H1 (cell line): ENCODE results near the gene MAN1A2. TPM values are rescaled to one million over a fixed set of nuclear protein-coding genes. Genes with fewer than 3 reads are reported as not detected.

ENCODE experiments used
- CTCF ChIA-PET: fragments of 300-600 bp; sonication (Branson Sonifier 250); formaldehyde crosslinking; loops from one replicate; lab custom pipeline; 2021; ENCODE audit not compliant: partially characterized antibody; lab: Charles Lee
- POLR2A ChIA-PET: fragments of 300-600 bp; sonication (Branson Sonifier 250); formaldehyde crosslinking; loops from one replicate; lab custom pipeline; 2021; ENCODE audit warnings: inconsistent platforms; ENCODE audit not compliant: partially characterized antibody; lab: Charles Lee
- DNase-seq, 2 experiments: peaks; one replicate each; pipeline versions ENCODE4 v3.0.0 to v3.0.0-alpha.2; 2010 to 2022; ENCODE audit warnings: low spot score in 2 of 2, low read depth in 1 of 2, mixed read lengths in 1 of 2
- FAIRE-seq: peaks from 2 replicates; lab custom pipeline; 2011; peaks lifted over from hg19 to GRCh38; lab: Jason Lieb, UNC
- H2AFZ ChIP-seq: 2 replicates; pipeline ENCODE4 v1.8.1; 2012; ENCODE audit warnings: low read length, inconsistent platforms
- H2AK5ac ChIP-seq: 2 replicates; pipeline ENCODE4 v1.6.1; 2013; ENCODE audit warnings: low read depth, low read length
- H2BK120ac ChIP-seq: replicated peaks from 2 replicates; pipeline ENCODE3; 2013; ENCODE audit warnings: low read depth, low read length, inconsistent platforms
- H2BK12ac ChIP-seq: 2 replicates; pipeline ENCODE4 v1.6.1; 2013; ENCODE audit warnings: low read depth, low read length
- H2BK15ac ChIP-seq: 2 replicates; pipeline ENCODE4 v1.6.1; 2013; ENCODE audit warnings: low read length
- H2BK20ac ChIP-seq: 2 replicates; pipeline ENCODE4 v1.6.1; 2013; ENCODE audit warnings: low read length
- H2BK5ac ChIP-seq: 2 replicates; pipeline ENCODE4 v1.6.1; 2013; ENCODE audit warnings: low read depth, low read length
- H3K14ac ChIP-seq: 2 replicates; pipeline ENCODE4 v1.6.1; 2013; ENCODE audit warnings: inconsistent platforms; ENCODE audit not compliant: insufficient read length
- H3K18ac ChIP-seq: 2 replicates; pipeline ENCODE4 v1.6.1; 2013; ENCODE audit warnings: low read length; ENCODE audit errors: extremely low read depth
- H3K23ac ChIP-seq: 2 replicates; pipeline ENCODE4 v1.6.1; 2013; ENCODE audit warnings: inconsistent platforms; ENCODE audit not compliant: insufficient read length
- H3K23me2 ChIP-seq: 2 replicates; pipeline ENCODE4 v1.6.1; 2013; ENCODE audit warnings: low read depth, low read length
- H3K27ac ChIP-seq: 2 replicates; pipeline ENCODE4 v1.6.1; 2011; ENCODE audit warnings: low read depth, low read length, inconsistent platforms
- H3K27me3 ChIP-seq, 4 experiments: replicated peaks in 1 of 4; 1 replicate in 1 of 4; 2 replicates in 3 of 4; pipeline versions ENCODE4 v1.6.1 to v1.8.1; 2011 to 2013; ENCODE audit warnings: low read length in 3 of 4, mild to moderate bottlenecking in 3 of 4, inconsistent platforms in 2 of 4, mixed read lengths in 2 of 4, moderate library complexity in 1 of 4; ENCODE audit not compliant: control insufficient read depth in 3 of 4, insufficient read depth in 3 of 4; ENCODE audit errors: extremely low read depth in 1 of 4
- H3K36me3 ChIP-seq, 4 experiments: 2 replicates each; pipeline versions ENCODE4 v1.6.1 to v1.8.1; 2011 to 2013; ENCODE audit warnings: mild to moderate bottlenecking in 4 of 4, low read length in 3 of 4, moderate library complexity in 2 of 4, control low read depth in 1 of 4, inconsistent platforms in 1 of 4; ENCODE audit not compliant: insufficient read depth in 4 of 4, control insufficient read depth in 2 of 4
- H3K4ac ChIP-seq: replicated peaks from 2 replicates; pipeline ENCODE3; 2013; ENCODE audit warnings: low read length, low read depth, mixed read lengths, inconsistent platforms; ENCODE audit not compliant: insufficient read length
- H3K4me1 ChIP-seq, 4 experiments: replicated peaks in 1 of 4; 1 replicate in 1 of 4; 2 replicates in 3 of 4; pipeline versions ENCODE4 v1.6.1 to v1.8.1; 2011 to 2013; ENCODE audit warnings: low read length in 3 of 4, inconsistent platforms in 2 of 4, mixed read lengths in 1 of 4; ENCODE audit not compliant: insufficient read depth in 4 of 4, control insufficient read depth in 3 of 4
- H3K4me2 ChIP-seq, 2 experiments: 2 replicates each; pipeline versions ENCODE4 v1.6.1 to v1.8.1; 2011 to 2013; ENCODE audit warnings: low read depth in 2 of 2, low read length in 2 of 2, control low read depth in 1 of 2, inconsistent platforms in 1 of 2, mild to moderate bottlenecking in 1 of 2; ENCODE audit not compliant: insufficient read depth in 1 of 2
- H3K4me3 ChIP-seq, 4 experiments: fragments of 200-600, 300-600 bp in 1 of 4; sonication (generic), shearing (Covaris generic), sonication (Bioruptor Twin) in 1 of 4; 2 replicates each; pipeline versions ENCODE4 v1.5.1 to v1.8.1; 2011 to 2016; ENCODE audit warnings: low read length in 4 of 4, low read depth in 3 of 4, control low read depth in 2 of 4, inconsistent platforms in 2 of 4, mild to moderate bottlenecking in 2 of 4, mixed read lengths in 1 of 4, moderate library complexity in 1 of 4; ENCODE audit not compliant: insufficient read depth in 2 of 4; ENCODE audit errors: extremely low read depth in 1 of 4
- H3K56ac ChIP-seq: replicated peaks from 2 replicates; pipeline ENCODE3; 2013; ENCODE audit warnings: low read depth, mild to moderate bottlenecking, mixed read lengths, low read length, inconsistent platforms; ENCODE audit not compliant: insufficient read length
- H3K79me1 ChIP-seq: 2 replicates; pipeline ENCODE4 v1.6.1; 2013; ENCODE audit warnings: low read depth, low read length, control low read depth
- H3K79me2 ChIP-seq, 2 experiments: 2 replicates each; pipeline versions ENCODE4 v1.6.1 to v1.8.1; 2012 to 2013; ENCODE audit warnings: low read length in 2 of 2, mild to moderate bottlenecking in 2 of 2, inconsistent platforms in 1 of 2; ENCODE audit not compliant: insufficient read depth in 2 of 2, control insufficient read depth in 1 of 2
- H3K9ac ChIP-seq, 4 experiments: replicated peaks in 1 of 4; 1 replicate in 1 of 4; 2 replicates in 3 of 4; pipeline versions ENCODE4 v1.6.1 to v1.8.1; 2011 to 2013; ENCODE audit warnings: low read depth in 3 of 4, low read length in 3 of 4, control low read depth in 2 of 4, mild to moderate bottlenecking in 2 of 4, moderate library complexity in 2 of 4, inconsistent platforms in 1 of 4; ENCODE audit errors: extremely low read depth in 1 of 4
- H3K9me3 ChIP-seq, 2 experiments: 2 replicates each; pipeline versions ENCODE4 v1.6.1 to v1.8.1; 2012 to 2013; ENCODE audit warnings: mild to moderate bottlenecking in 2 of 2, moderate library complexity in 2 of 2, control low read depth in 1 of 2, inconsistent platforms in 1 of 2, low read depth in 1 of 2, low read length in 1 of 2, mixed read lengths in 1 of 2; ENCODE audit not compliant: insufficient read depth in 2 of 2
- H4K20me1 ChIP-seq, 2 experiments: replicated peaks in 1 of 2; 2 replicates each; pipeline versions ENCODE3 to v1.8.1; 2011 to 2013; ENCODE audit warnings: inconsistent platforms in 2 of 2, low read length in 2 of 2, mild to moderate bottlenecking in 1 of 2; ENCODE audit not compliant: insufficient read depth in 2 of 2, control insufficient read depth in 1 of 2
- H4K5ac ChIP-seq: 2 replicates; pipeline ENCODE4 v1.6.1; 2013; ENCODE audit warnings: low read length, low read depth, mixed read lengths, inconsistent platforms; ENCODE audit not compliant: insufficient read length
- H4K8ac ChIP-seq: 2 replicates; pipeline ENCODE4 v1.8.0; 2013; ENCODE audit warnings: mild to moderate bottlenecking, moderate library complexity, low read length, inconsistent platforms; ENCODE audit not compliant: insufficient read depth; ENCODE audit errors: extremely low read depth
- H4K91ac ChIP-seq: replicated peaks from 2 replicates; pipeline ENCODE3; 2013; ENCODE audit warnings: low read length, mixed read lengths, inconsistent platforms; ENCODE audit not compliant: insufficient read length
- ASH2L ChIP-seq: fragments of 200-600, 300-600 bp; sonication (generic); IDR thresholded peaks from one replicate; pipeline ENCODE4 v1.7.1; 2017; ENCODE audit warnings: low read length
- ATF3 ChIP-seq: IDR thresholded peaks from 2 replicates; pipeline ENCODE4 v1.6.1; 2011; ENCODE audit warnings: low read depth, mild to moderate bottlenecking, low read length; ENCODE audit not compliant: insufficient read depth
- BCL11A ChIP-seq, 2 experiments: IDR thresholded peaks; one replicate each; pipeline ENCODE4 v1.6.1; 2011; ENCODE audit warnings: low read depth in 2 of 2, low read length in 2 of 2, mild to moderate bottlenecking in 2 of 2
- CBX5 ChIP-seq: fragments of 300-800, 300-1000 bp; sonication (generic); IDR thresholded peaks from 2 replicates; pipeline ENCODE4 v1.7.1; 2016; ENCODE audit warnings: antibody characterized with exemption, low read length, low read depth
- CHD1 ChIP-seq: IDR thresholded peaks from 2 replicates; pipeline ENCODE4 v1.6.1; 2012; ENCODE audit warnings: low read depth, low read length, improper control_type of control experiment
- CTCF ChIP-seq, 3 experiments: IDR thresholded peaks; 1 replicate in 2 of 3; 2 replicates in 1 of 3; pipeline versions ENCODE4 v1.5.1 to v1.6.1; 2011; ENCODE audit warnings: low read length in 3 of 3, mild to moderate bottlenecking in 3 of 3, inconsistent platforms in 2 of 3, low read depth in 1 of 3, moderate library complexity in 1 of 3; ENCODE audit not compliant: insufficient read depth in 1 of 3; ENCODE audit errors: control extremely low read depth in 1 of 3
- GABPA ChIP-seq: IDR thresholded peaks from 2 replicates; pipeline ENCODE4 v1.6.1; 2011; ENCODE audit warnings: mild to moderate bottlenecking, low read length, moderate library complexity, borderline replicate concordance; ENCODE audit not compliant: insufficient read depth
- KDM5A ChIP-seq: fragments of 200-600 bp; IDR thresholded peaks from 2 replicates; pipeline ENCODE4 v1.7.1; 2012; ENCODE audit warnings: mild to moderate bottlenecking, low read length, inconsistent platforms, mixed read lengths
- MAX ChIP-seq: IDR thresholded peaks from 2 replicates; pipeline ENCODE4 v1.6.1; 2012; ENCODE audit warnings: inconsistent platforms
- POLR2A ChIP-seq, 2 experiments: IDR thresholded peaks; 1 replicate in 1 of 2; 2 replicates in 1 of 2; pipeline ENCODE4 v1.6.1; 2011; ENCODE audit warnings: low read depth in 2 of 2, low read length in 2 of 2, mild to moderate bottlenecking in 2 of 2; ENCODE audit errors: control extremely low read depth in 1 of 2
- RAD21 ChIP-seq, 2 experiments: IDR thresholded peaks in 1 of 2; conservative IDR thresholded peaks in 1 of 2; 2 replicates each; pipeline ENCODE4 v1.6.1; 2011; ENCODE audit warnings: low read depth in 2 of 2, low read length in 2 of 2, improper control_type of control experiment in 1 of 2, inconsistent platforms in 1 of 2, mild to moderate bottlenecking in 1 of 2, moderate library complexity in 1 of 2
- YY1 ChIP-seq: IDR thresholded peaks from 2 replicates; pipeline ENCODE4 v1.6.1; 2011; ENCODE audit warnings: low read depth, mild to moderate bottlenecking, low read length
- polyA plus RNA-seq, 7 experiments: library from polyadenylated mRNA; depleted of rRNA in 3 of 7; stranded (reverse) in 5 of 7; unstranded in 2 of 7; fragments of >200 nt in 5 of 7; fragments of 200-250 nt in 2 of 7; gene quantifications; 1 replicate in 5 of 7; 2 replicates in 1 of 7; 4 replicates in 1 of 7; pipeline versions ENCODE4 v1.2.1 to v1.2.3, GENCODE V29; 2011 to 2013; ENCODE audit warnings: missing spikeins in 2 of 7, mixed read lengths in 2 of 7
- total RNA-seq: library from RNA; stranded (reverse); fragmentation: NEBNext Ultra II Directional; extraction: Animal tissue kit (Norgen Biotek cat#: 25700); gene quantifications from 2 replicates; pipeline ENCODE4 v1.2.1, GENCODE V29; 2021

The MAN1A2 gene
- total and polyA plus RNA-seq, 2 of the 8 experiments (the other 6 are each of a cell fraction or from before 2014, with no cell fraction given) = 5.5 to 18.8 TPM

GRCh38 chr1:117401761-117402160, 34.5 kb downstream of the MAN1A2 start:
- Histone ChIP-seq H3K4me1 (no peaks in the 10 kb centered on the region), H3K4me2 (no peak overlapping the region), H2BK20ac (no peak overlapping the region), H4K8ac (no peak overlapping the region), H2BK15ac (no peak overlapping the region), H2BK120ac (no peak overlapping the region), H3K79me1 (no peaks in the 10 kb centered on the region; the same call in 1 of the 2 replicates), H3K4ac (no peak overlapping the region), H3K9me3 (peaks cover 5 to 10% of the 10 kb centered on the region in 2 experiments; a peak in 2 of 4 replicates), H3K14ac (no peak overlapping the region), H3K27me3 (no peaks in the 10 kb centered on the region), H3K9ac (no peak overlapping the region), H3K36me3 (peaks cover 0 to 8% (median 3%) of the 10 kb centered on the region in 4 experiments; a peak in 3 of 8 replicates), H3K79me2 (peaks cover 0 to 3% of the 10 kb centered on the region in 2 experiments; a peak in 1 of 4 replicates), H4K5ac (no peak overlapping the region), H3K4me3 (no peak overlapping the region), H2BK12ac (no peak overlapping the region), H2AK5ac (no peak overlapping the region), H3K27ac (no peak overlapping the region), H2AFZ (no peak overlapping the region), H4K20me1 (no peaks in the 10 kb centered on the region), H3K23me2 (no peaks in the 10 kb centered on the region), H3K18ac (no peak overlapping the region), H3K56ac (no peak overlapping the region), H4K91ac (no peak overlapping the region), H3K23ac (no peak overlapping the region), H2BK5ac (no peak overlapping the region)
- no peak for FAIRE-seq
- no peak for DNase-seq
- ChIA-PET CTCF (no interaction called here), POLR2A (no interaction called here)
- TF ChIP-seq POLR2A (IDR thresholded peaks at IDR 0.05; ENCODE audit: control extremely low read depth in 1 of 2, low read depth in 2 of 2, low read length in 2 of 2) (no peak), CHD1 (no peak), KDM5A (no peak), ASH2L (no peak), CBX5 (no peak), RAD21 (IDR thresholded peaks at IDR 0.05 in 1 of 2, conservative IDR thresholded peaks at IDR 0.05 in 1 of 2; ENCODE audit: low read depth in 2 of 2, low read length in 2 of 2) (no peak), MAX (no peak), ATF3 (no peak), BCL11A (IDR thresholded peaks at IDR 0.05; ENCODE audit: low read depth in 2 of 2, low read length in 2 of 2) (no peak), CTCF (IDR thresholded peaks at IDR 0.05; ENCODE audit: control extremely low read depth in 1 of 3, insufficient read depth in 1 of 3, low read depth in 1 of 3, low read length in 3 of 3) (no peak), GABPA (no peak), YY1 (no peak)
